Activated CD4-positive, alpha-beta T cell treated with anti-CD3 and anti-CD28 coated beads for 48 hours (primary cell): ENCODE measurements around the gene RIBC2.
"Not testable (repeated sequence)": the region's sequence is repeated elsewhere in the genome, so short reads cannot be mapped to it uniquely, and the experiment has no call there.

Experiments
- DNase-seq: peaks from one replicate; pipeline ENCODE4 v3.0.0-alpha.2; 2020

Gene RIBC2

DNA sequence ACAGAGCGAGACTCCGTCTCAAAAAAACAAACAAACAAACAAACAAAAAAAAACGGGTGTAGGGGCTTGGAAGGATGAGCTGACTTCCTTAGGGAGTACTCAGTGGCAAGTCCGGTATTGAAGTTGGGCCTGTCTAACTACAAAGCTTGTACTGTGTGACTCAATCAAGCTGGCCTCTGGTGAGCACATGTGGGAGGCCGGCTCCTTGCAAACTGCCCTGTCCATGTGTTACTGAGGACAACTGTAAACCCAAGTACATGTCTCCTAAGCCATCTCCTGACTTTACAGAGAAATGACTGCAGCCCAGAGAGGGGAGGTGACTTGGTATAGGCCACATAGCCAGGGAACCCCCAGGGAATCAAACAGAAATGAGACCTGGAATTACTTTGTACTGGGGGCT is 11.6 kb downstream of the RIBC2 start:
- no peak for DNase-seq

DNA sequence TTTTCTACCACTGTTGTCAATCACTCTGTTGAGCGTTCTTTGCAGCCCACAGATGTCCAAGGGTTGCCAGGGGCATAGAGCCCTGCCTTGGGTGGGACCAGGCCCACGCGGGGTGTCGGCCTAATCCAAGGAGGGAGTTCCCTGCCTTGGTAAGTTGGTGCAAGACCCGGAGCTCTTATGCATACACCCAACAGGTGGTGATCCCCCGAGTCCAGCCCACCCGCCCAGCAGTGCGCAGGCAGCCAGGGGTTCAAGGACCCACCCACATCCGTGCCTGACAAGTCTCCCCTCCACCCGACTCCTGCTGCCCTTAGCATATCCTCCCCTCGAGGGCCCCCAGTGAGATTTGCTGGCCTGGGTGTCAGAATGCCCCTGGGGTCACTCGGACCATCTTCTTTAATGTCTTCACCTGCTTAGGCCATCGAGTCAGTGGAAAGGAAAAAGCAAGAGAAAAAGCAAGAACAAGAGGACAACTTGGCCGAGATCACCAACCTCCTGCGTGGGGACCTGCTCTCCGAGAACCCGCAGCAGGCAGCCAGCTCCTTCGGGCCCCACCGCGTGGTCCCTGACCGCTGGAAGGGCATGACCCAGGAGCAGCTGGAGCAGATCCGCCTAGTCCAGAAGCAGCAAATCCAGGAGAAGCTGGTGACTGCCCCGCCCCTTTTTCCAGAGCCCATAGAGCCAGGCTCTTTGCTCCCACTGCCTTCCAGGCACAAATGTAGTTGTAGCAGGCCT is 12.2 kb downstream of the RIBC2 start:
- DNase-seq, result no peak

DNA sequence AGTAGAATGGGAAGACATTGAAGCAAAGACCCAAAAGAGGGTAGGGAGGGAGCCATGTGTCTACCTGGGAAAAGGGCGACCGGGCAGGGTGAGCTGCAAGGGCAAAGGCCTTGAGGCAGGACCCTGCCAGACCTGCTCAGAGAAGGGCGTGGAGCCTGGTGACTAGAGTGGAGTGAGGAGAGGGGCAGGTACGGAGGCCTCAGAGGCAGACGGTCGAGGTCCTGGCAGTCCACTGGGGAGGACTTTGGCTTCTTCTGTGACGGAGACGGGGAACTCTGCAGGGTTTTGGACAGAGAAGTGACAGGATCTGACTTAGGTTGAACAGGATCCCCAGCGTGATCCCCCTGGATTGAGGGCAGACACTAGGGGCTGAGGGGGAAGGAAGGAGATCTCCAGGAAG is 12.9 kb downstream of the RIBC2 start:
- DNase-seq, result no peak

DNA sequence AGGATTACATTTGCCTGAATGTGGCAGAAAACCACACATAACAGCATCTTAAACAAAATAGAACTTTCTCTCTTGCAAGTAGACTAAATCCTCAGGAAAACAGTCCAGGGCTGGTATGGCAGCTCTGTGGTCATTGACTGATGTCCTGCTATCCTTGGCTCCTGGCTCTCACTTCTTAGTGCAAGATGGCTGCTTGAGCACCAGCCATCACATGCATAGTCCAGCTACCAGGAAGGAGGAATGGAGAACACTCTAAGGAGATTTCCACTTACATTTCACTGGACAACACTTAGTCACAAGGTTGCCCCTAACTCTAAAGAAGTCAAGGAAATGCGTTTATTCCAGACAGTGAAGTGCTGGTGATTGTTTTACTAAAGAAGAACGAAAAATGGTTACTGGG is 13.6 kb downstream of the RIBC2 start:
- no peak for DNase-seq

DNA sequence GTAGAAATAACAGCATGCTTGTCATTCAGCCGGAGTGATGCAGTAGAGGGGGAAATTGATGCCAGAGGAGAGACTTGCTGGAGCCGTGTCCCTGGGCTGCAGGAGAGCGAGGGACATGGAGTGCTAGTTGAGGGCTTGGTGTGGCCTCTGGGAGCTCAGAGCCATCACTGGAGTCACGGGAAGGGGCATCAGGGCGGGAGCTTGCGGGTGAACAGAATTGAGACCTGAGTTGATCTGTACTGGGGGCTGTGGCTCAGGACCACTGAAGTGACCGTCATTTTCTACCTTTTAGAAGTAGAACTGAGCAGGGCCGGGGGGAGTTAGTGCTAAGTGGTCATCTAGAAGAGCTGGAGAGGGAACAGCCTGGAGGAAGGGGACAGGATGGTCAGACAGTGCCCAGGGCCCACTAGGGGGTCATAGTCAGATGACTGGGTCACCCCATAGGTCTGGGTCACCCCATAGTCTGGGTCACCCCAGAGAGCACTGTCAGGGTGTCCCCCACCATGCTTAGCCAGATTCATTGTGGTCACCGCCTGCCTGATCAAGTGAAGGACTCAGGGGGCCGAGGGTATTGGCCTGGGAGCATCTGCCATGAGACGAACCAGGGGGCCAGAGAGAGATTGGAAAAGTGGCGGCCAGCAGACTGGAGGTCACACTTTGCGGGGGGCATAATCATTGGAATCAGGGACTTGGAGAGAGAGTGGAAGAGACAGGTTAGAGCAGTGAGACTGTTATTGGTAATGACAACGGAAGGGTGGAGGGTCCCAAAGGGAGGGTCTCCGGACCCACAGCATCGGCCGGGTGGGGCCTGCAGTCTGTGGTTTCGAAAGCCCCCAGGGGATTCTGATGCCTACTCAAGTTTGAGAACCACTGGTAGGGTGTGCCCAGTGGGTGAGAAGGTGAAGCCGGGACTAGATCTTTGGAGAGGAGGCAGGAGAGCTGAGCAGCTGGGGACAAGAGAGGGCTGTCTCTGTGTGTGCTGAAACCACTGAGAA is 15.2 kb downstream of the RIBC2 start:
- DNase-seq, result no peak

DNA sequence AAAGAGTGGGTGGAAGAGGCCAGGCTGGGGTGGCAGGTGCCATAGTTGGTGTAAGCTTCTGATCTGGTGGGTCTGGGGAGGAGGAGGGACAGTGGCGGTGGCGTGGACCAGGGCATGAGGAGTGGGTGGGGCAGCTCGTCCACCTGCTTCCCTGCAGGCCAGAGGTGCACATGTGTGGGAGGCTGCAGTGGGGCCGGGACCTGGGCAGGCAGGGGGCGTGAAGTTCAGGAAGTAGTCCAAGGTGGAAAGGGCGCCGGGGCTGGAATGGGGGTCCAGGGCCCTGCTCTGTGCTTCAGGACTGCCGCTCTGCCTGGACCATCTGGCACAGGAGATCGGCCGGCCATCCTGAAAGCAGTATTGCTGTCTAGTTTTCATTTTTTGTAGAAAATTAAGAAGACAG is 15.9 kb downstream of the RIBC2 start:
- DNase-seq, result no peak

DNA sequence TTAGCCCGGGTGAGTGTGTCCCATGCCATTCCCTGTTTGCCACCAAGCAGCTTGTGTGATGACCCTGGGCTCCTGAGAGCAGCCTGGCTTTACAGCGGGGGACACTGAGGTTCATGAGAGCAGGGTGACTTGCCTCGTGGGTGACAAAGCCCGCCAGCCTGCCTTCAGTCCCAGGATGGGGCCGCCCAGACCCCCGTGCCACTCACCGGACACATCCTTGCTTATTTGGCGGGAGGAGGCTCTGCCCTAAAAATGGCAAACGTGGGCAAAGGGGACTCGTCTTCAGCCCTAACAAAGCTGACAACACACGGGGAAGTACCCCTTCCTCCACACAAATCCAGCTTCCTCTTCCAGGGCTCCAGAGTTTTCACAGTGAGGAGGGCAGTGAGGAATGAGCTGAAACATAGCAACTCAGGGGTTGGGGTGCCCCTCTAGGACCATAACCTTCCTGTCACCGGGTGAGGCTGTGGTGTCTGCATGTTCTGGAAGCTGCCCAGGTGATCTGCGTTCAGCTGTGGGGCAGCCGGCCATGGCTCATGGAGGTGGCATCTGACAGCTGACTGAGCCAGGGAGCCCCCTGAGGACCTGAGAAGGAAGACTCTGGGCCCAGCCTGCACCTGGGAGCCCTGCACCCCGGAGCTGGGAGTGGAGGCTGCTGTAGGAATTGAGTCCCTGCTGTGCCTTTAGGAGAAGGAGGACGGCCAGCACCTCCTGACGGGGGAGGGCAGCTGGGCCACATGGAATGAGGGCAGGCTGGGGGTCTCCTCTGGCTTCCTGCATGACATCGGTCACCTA is 16.7 kb downstream of the RIBC2 start:
- no peak for DNase-seq

DNA sequence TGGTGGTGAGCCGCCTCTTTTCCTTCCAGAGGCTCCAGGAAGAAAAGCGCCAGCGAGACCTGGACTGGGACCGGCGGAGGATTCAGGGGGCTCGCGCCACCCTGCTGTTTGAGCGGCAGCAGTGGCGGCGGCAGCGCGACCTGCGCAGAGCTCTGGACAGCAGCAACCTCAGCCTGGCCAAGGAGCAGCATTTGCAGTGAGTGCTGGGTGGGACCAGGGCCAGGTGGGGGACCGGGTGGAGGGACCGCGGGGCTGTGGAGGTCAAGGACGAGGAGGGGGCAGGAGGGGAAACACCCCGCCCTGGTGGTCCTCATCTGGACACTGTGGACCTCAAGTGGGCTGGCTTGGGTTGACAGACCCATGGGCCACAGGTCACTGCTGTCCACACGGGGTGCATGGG is 17.4 kb downstream of the RIBC2 start:
- DNase-seq, result no peak

DNA sequence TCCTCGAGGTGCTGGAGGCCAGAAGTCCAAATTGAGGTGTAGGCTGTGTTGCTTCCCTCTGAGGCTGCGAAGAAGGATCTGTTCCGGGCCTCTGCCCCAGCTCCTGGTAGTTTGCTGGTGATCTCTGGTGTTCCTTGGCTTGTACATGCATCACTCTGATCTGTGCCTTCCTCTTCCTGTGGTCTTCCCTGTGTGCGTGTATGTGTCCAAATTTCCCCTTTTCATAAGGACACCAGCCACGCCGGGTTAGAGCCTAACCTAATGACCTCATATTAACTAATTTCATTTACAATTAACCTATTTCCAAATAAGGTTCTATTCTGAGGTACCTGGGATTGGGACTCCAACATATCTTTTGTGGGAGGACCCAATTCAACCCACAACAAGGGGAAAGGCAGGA is 21.5 kb downstream of the RIBC2 start:
- DNase-seq, result no peak

DNA sequence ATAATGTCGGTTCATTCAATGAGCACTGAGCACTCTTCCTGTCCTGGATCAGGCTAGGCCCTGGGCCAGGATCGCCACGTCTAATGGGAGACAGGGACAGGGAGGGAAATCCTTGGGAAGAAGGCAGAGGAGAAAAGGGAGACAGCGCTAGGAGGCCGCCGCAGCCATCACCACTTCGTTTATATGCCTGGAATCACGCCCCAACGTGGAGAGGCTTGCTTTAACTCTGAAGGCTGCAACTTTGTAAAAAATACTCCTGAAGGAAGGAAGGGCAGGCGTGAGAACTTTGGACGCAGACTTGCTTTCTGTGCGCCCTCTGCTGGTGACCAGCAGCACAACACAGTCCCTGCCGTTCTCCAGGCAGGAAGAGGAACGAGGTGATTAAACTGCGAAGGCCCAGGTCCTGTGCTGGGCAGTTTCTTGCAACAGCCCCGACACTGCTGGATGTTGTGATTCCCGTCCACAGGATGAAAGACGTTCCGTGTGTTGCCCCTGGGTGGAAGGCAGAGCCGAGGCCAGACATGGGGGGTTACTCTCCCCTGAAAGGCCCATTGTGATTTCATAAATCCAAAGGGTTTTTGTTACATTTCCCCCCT is 22.1 kb downstream of the RIBC2 start:
- DNase-seq, result peak; percentile 86

DNA sequence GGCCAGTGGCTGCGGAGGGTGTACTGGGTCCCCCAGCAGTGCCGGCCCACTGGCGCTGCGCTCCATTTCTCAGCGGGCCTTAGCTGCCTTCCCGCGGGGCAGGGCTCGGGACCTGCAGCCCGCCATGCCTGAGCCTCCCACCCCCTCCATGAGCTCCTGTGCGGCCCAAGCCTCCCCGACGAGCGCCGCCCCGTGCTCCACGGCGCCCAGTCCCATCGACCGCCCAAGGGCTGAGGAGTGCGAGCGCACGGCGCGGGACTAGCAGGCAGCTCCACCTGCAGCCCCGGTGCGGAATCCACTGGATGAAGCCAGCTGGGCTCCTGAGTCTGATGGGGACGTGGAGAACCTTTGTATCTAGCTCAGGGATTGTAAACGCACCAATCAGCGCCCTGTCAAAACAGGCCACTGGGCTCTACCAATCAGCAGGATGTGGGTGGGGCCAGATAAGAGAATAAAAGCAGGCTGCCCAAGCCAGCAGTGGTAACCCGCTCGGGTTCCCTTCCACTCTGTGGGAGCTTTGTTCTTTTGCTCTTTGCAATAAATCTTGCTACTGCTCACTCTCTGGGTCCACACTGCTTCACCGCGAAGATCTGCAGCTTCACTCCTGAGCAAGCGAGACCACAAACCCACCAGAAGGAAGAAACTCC is 23.5 kb downstream of the RIBC2 start:
- DNase-seq, result not testable (repeated sequence)

DNA sequence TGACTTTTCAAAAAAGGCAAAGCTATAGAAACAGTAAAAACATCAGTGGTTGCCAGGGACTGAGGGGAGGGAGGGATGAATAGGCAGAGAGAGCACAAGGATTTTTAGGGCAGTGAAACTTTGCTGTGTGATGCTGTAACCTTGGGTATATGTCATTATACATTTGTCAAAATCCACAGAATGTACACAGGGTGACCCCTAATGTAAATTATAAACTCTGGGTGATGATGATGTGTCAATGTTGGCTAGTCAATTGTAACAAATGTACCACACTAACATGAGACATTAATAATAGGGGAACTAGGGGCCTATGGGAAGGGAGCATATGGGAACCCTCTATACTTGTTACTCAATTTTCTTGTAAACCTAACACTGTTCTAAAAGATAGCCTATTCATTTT is 24.8 kb downstream of the RIBC2 start:
- DNase-seq, result no peak

DNA sequence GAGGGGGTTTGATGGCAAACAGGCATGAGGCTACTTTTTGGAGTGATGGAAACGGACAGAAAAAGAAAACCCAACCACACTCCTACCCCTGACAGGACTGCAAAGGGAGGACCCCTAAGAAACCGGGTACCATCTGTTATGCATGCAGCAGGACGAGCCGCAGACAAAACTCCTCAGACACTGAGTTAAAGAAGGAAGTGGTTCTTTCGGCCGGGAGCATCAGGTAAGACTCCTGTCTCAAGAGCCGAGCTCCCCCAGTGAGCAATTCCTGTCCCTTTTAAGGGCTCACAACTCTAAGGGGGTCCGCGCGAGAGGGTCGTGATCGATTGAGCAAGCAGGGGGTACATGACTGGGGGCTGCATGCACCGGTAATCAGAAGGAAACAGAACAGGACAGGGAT is 27.2 kb downstream of the RIBC2 start:
- DNase-seq, result not testable (repeated sequence)

DNA sequence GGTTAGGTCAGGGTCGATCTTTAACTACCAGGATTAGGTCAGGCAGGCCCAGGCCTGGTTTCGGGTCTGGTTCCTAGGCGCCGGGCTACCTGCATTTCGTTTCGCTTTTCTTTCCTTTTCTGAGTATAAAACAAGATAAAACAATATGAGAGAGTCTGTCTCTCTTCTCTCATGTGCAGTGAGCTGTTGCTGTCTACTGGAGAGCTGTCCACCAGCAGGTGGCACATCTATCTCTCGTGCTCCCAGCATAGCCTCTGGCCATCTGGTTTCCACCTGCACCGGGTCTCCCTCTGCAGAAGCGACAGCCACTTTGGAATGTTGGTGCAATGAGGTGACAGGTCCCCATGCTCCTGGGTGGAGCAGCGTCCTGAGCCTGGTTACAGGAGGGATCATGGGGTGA is 27.6 kb downstream of the RIBC2 start:
- peak; percentile 32 for DNase-seq

DNA sequence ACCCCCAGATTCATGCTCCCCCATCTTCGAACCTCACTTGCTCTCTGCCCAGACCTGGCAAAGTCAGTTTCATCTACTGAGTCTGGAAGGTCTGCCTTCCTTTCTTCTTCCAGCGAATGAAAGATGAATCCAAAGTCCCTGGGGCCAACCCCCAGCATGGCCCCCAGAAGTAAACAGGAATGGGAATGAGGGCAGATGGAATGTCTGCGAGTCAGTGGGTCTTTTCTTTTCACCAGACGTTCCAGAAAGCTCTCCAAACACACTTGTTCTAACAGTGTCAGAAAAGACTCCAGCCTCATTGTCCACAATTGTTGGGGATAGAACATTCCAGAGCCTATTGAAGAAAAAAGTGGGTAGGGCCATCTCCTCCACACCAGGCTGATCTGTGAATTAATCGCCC is 28.6 kb downstream of the RIBC2 start:
- no peak for DNase-seq

DNA sequence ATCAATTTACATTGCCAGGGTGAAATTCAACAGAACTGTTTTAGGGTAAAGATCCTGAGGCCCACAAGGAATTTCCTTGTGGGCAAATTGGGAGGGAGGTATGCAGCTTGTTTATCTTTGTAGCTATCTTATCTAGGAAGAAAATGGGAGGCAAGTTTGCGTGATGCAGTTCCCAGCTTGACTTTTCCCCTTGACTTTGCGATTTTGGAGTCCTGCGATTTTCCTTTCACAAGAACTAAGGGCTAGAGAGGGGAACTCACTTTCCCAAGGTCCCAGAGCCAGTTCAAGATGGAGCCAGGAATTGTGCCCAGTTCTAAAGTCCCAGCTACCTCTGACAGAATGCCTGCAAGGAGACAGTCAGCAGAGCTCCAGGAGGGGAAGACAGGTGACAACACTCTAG is 30.7 kb downstream of the RIBC2 start:
- no peak for DNase-seq

DNA sequence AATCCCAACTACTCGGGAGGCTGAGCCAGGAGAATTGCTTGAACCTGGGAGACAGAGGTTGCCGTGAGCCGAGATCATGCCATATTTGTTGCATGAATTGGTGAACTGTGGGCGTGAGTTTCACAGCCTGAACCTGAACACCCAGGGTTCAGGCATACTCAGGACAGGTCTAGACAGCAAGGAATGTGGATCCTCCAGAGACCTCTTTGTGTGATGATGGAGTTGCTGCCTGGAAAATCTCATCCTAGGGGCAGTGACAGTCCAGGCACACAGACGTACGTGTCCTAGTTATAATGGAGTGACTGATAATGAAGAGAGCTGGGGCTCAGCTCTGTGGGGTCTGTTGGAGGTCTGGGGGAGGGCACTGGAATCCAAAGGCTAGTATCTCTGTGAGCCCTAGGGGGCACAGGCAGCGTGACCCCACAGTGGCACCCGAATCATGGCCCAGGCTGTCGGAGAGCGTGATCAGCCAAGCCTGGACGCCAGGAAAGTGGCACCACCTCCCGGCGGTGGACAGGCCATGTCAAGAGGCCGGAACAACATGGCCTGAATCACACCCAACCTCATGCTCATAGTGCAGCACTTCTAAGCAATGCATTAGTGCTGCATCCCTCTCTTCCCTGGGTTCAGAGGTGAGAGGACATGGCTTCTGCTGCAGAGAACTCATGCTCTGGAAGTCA is 31.7 kb downstream of the RIBC2 start:
- no peak for DNase-seq

DNA sequence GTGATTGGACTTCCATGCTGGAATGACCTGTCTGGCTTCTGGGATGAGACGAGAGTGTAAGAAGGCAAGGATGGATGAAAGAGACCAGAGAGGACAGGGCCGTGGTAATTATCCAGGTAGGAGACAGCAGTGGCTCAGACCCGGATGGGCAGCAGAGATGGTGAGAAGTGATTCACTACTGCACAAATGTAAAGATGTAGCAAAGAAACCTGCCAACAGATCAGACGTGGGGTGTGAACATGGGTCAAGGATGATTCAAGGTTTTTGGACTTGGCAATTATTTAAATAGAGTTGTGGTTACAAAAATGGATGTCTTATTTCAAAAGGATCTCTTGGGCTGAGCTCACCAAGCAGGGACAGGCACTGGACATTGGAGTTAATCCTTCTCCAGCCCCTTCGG is 32.7 kb downstream of the RIBC2 start:
- no peak for DNase-seq

DNA sequence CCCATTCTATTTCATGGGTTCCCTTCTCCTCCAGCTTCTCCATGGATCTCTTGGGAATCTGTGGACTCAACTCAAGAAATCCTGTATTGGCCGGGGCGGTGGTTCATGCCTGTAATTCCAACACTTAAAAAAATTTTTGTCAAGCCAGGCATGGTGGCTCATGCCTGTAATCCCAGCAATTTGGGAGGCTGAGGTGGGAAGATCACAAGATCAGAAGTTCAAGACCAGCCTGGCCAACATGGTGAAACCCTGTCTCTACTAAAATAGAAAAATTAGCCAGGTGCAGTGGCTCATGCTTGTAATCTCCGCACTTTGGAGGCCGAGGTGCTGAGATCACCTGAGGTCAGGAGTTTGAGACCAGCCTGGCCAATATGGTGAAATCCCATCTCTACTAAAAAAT is 34.1 kb downstream of the RIBC2 start:
- DNase-seq, result not testable (repeated sequence)

DNA sequence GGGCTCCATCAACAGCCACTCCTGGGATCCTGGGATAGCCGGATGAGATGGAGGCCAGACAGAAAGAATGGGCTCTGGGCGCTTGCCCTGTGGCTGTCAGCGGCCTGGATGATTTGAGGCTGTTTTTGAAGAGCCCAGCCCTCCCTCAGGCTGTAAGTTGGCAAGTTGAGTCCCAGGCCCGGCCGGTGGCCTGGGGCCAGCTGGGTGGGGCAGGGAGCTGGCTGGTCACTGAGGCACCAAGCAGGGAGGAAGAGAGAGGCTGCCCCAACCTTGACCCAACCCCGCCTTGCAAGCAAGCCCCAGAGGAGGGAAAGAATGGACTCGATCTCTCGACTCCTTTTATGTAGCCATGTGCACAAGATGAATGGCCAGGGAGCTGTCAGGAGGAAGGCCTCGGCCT is 34.9 kb downstream of the RIBC2 start:
- no peak for DNase-seq

DNA sequence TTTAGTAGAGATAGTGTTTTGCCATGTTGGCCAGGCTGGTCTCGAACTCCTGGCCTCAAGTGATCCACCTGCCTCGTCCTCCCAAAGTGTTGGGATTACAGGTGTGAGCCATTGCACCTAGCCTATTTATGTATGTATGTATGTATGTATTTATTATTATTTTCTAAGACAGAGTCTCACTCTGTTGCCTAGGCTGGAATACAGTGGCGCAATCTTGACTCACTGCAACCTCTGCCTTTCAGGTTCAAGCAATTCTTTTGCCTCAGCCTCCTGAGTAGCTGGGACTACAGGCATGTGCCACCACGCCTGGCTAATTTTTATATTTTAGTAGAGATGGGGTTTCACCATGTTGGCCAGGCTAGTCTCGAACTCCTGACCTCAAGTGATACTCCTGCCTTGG is 35.9 kb downstream of the RIBC2 start:
- DNase-seq, result not testable (repeated sequence)
